HepG2 (cell line): ENCODE measurements around the gene YPEL4. TPM values are rescaled to one million over a fixed set of nuclear protein-coding genes. Genes with fewer than 3 reads are reported as not detected.

ENCODE experiments used
- ATAC-seq: fragments of 200-7000 bp; cut with Tn5 transposase; 3 replicates; pipeline ENCODE4 v1.9.1; 2020; ENCODE audit warnings: mild to moderate bottlenecking, moderate library complexity
- BruUV-seq: library from RNA; stranded (reverse); fragments of 400-500 nt; replicated peaks from 2 replicates; lab custom pipeline; 2021; lab: Mats Ljungman, UMichigan
- CTCF ChIA-PET: fragments of 300-600 bp; formaldehyde crosslinking; extraction: SDS; loops from one replicate; lab custom pipeline; 2021; ENCODE audit warnings: low total read pairs, inconsistent platforms, low intra/inter-chr PET ratio; lab: Yijun Ruan, JAX
- POLR2A ChIA-PET: fragments of 350-600 bp; sonication (Branson Sonifier 250); formaldehyde crosslinking; loops from one replicate; lab custom pipeline; 2020; ENCODE audit warnings: antibody characterized with exemption, inconsistent platforms; lab: Yijun Ruan, JAX
- DNase-seq: peaks from one replicate; pipeline ENCODE4 v3.0.0-alpha.2; 2015; ENCODE audit warnings: low spot score
- FAIRE-seq: peaks from 3 replicates; lab custom pipeline; 2011; peaks lifted over from hg19 to GRCh38; lab: Jason Lieb, UNC
- H2AFZ ChIP-seq: one replicate; pipeline ENCODE4 v1.6.1; 2011; ENCODE audit warnings: low read length, inconsistent platforms
- H3K27ac ChIP-seq: fragments of 300-600 bp; 3 replicates; pipeline ENCODE4 v1.8.0; 2011; ENCODE audit warnings: mixed run types, mild to moderate bottlenecking, mixed read lengths, low read length, inconsistent platforms; ENCODE audit not compliant: insufficient read depth; ENCODE audit errors: extremely low read length
- H3K27me3 ChIP-seq, 2 experiments: fragments of 200-600 bp in 1 of 2; 2 replicates in 1 of 2; 3 replicates in 1 of 2; pipeline versions ENCODE4 v1.6.0 to v1.8.0; 2011; ENCODE audit warnings: low read length in 2 of 2, mild to moderate bottlenecking in 2 of 2, moderate library complexity in 2 of 2, inconsistent platforms in 1 of 2; ENCODE audit not compliant: insufficient read depth in 2 of 2, control insufficient read depth in 1 of 2
- H3K36me3 ChIP-seq, 2 experiments: fragments of 200-600 bp in 1 of 2; replicated peaks in 1 of 2; 2 replicates in 1 of 2; 3 replicates in 1 of 2; pipeline versions ENCODE4 v1.5.1 to v1.8.0; 2011; ENCODE audit warnings: low read length in 2 of 2, inconsistent platforms in 1 of 2; ENCODE audit not compliant: insufficient read depth in 2 of 2, control insufficient read depth in 1 of 2
- H3K4me1 ChIP-seq: 2 replicates; pipeline ENCODE4 v1.5.1; 2012; ENCODE audit warnings: low read length, inconsistent platforms; ENCODE audit not compliant: insufficient read depth
- H3K4me2 ChIP-seq: 2 replicates; pipeline ENCODE4 v1.6.0; 2011; ENCODE audit warnings: low read depth, low read length, inconsistent platforms
- H3K4me3 ChIP-seq, 3 experiments: fragments of 200-600 bp in 1 of 3; sonication (generic), shearing (Covaris generic) in 1 of 3; replicated peaks in 1 of 3; 2 replicates each; pipeline ENCODE4 v1.5.1; 2011 to 2016; ENCODE audit warnings: low read length in 3 of 3, inconsistent platforms in 2 of 3, low read depth in 2 of 3, mild to moderate bottlenecking in 2 of 3, control low read depth in 1 of 3, mixed read lengths in 1 of 3; ENCODE audit not compliant: insufficient read depth in 1 of 3
- H3K79me2 ChIP-seq: one replicate; pipeline ENCODE4 v1.6.1; 2011; ENCODE audit warnings: low read length, inconsistent platforms; ENCODE audit not compliant: insufficient read depth
- H3K9ac ChIP-seq: 2 replicates; pipeline ENCODE4 v1.6.0; 2011; ENCODE audit warnings: mild to moderate bottlenecking, low read depth, low read length, inconsistent platforms; ENCODE audit not compliant: insufficient read depth
- H3K9me3 ChIP-seq: 2 replicates; pipeline ENCODE4 v1.5.1; 2012; ENCODE audit warnings: mild to moderate bottlenecking, low read length
- H4K20me1 ChIP-seq: 2 replicates; pipeline ENCODE4 v1.6.0; 2011; ENCODE audit warnings: inconsistent platforms, mild to moderate bottlenecking, low read length, moderate library complexity; ENCODE audit not compliant: insufficient read depth
- FIP1L1 ChIP-seq: fragments of 200-400 bp; formaldehyde crosslinking; IDR thresholded peaks from 2 replicates; pipeline ENCODE4 v1.6.1; 2018; ENCODE audit warnings: low read depth, mild to moderate bottlenecking, low read length, moderate library complexity, borderline replicate concordance; ENCODE audit not compliant: insufficient read depth
- KDM2A ChIP-seq: sonication (generic); formaldehyde crosslinking; IDR thresholded peaks from 2 replicates; pipeline ENCODE4 v1.4.0; 2020; ENCODE audit warnings: low read depth, missing genetic modification reagents, borderline replicate concordance
- NFIC ChIP-seq: IDR thresholded peaks from 2 replicates; pipeline ENCODE4 v1.6.1; 2012; ENCODE audit warnings: mild to moderate bottlenecking, low read length, inconsistent platforms
- RCOR2 ChIP-seq: IDR thresholded peaks from 2 replicates; pipeline ENCODE4 v1.6.1; 2016; ENCODE audit warnings: missing biosample characterization, missing genetic modification reagents
- RFX3 ChIP-seq: IDR thresholded peaks from 2 replicates; pipeline ENCODE4 v1.6.1; 2016; ENCODE audit warnings: missing biosample characterization, missing genetic modification reagents
- SAP130 ChIP-seq: IDR thresholded peaks from 2 replicates; pipeline ENCODE4 v1.6.1; 2016; ENCODE audit warnings: low read depth
- SRF ChIP-seq: IDR thresholded peaks from 2 replicates; pipeline ENCODE4 v1.6.1; 2011; ENCODE audit warnings: mild to moderate bottlenecking, low read depth, low read length, moderate library complexity
- TGIF2 ChIP-seq: IDR thresholded peaks from 2 replicates; pipeline ENCODE4 v1.6.1; 2016; ENCODE audit warnings: control low read depth, missing compliant biosample characterization
- THRA ChIP-seq: sonication (generic); formaldehyde crosslinking; IDR thresholded peaks from 2 replicates; pipeline ENCODE4 v1.4.0; 2020; ENCODE audit warnings: missing genetic modification reagents, borderline replicate concordance
- TIGD3 ChIP-seq: sonication (generic); formaldehyde crosslinking; IDR thresholded peaks from 2 replicates; pipeline ENCODE4 v1.5.1; 2020; ENCODE audit warnings: mild to moderate bottlenecking, missing genetic modification reagents, borderline replicate concordance
- ZBTB34 ChIP-seq: sonication (generic); formaldehyde crosslinking; IDR thresholded peaks from 2 replicates; pipeline ENCODE4 v1.8.0; 2022; ENCODE audit warnings: mild to moderate bottlenecking, missing genetic modification reagents
- WGBS: methylation state at CpG from one replicate; pipeline ENCODE4 v1.1.6; 2017; ENCODE audit warnings: low lambda C conversion rate; 5-methylcytosine and 5-hydroxymethylcytosine counted together
- in situ Hi-C: cut with HindIII; loops from 2 replicates; pipeline ENCODE4 v1.10.0; 2017; ENCODE audit warnings: low pct_unique_long_range_greater_than_20kb; ENCODE audit not compliant: extremely low pct_ligation_motif_present
- intact Hi-C: fragments of 100-400 bp; cut with micrococcal nuclease; formaldehyde crosslinking; loops from one replicate; pipeline ENCODE4 v1.10.0; 2022; ENCODE audit not compliant: unreplicated experiment
- polyA plus RNA-seq, 8 experiments: library from polyadenylated mRNA; depleted of rRNA in 3 of 8; stranded (reverse) in 7 of 8; unstranded in 1 of 8; fragments of >200 nt; fragmentation: Illumina TruSeq in 4 of 8; extraction: Trizol in 4 of 8; gene quantifications; 2 replicates each; pipeline versions ENCODE4 v1.2.1 to v1.2.3, GENCODE V29; 2011 to 2016; ENCODE audit warnings: low read depth in 4 of 8, missing spikeins in 1 of 8, mixed read lengths in 1 of 8; ENCODE audit not compliant: insufficient read depth in 1 of 8
- total RNA-seq, 5 experiments: library from RNA; depleted of rRNA; stranded (reverse); fragments of >200 nt; fragmentation: Illumina TruSeq; extraction: Trizol; gene quantifications; 2 replicates each; pipeline ENCODE4 v1.2.3, GENCODE V29; 2016; ENCODE audit warnings: low read depth in 1 of 5
- TF ChIP-seq, protein P1 (sequence below): IDR thresholded peaks from 2 replicates; pipeline ENCODE4 v1.6.1; 2016; ENCODE audit warnings: mild to moderate bottlenecking
- TF ChIP-seq, protein P2 (sequence below), 2 experiments: IDR thresholded peaks; 2 replicates each; pipeline ENCODE4 v1.6.1; 2011 to 2012; ENCODE audit warnings: low read length in 2 of 2, borderline replicate concordance in 1 of 2, low read depth in 1 of 2, mild to moderate bottlenecking in 1 of 2, moderate library complexity in 1 of 2

YPEL4 gene
- total and polyA plus RNA-seq, 2 of the 13 experiments (the other 11 are each of a cell fraction or from before 2014, with no cell fraction given): 0.04 TPM; not detected in 1

- no peak for ATAC-seq
- no peak for DNase-seq
- WGBS: 8% methylated on average over 10 of the region's 10 CpGs
- Histone ChIP-seq H2AFZ (no peak overlapping the region), H3K9ac (no peak overlapping the region), H3K27ac (no peak overlapping the region), H3K4me1 (peaks cover 22% of the 10 kb centered on the region), H3K4me3 (no peak overlapping the region), H3K27me3 (peaks cover 9 to 46% of the 10 kb centered on the region in 2 experiments), H3K36me3 (no peaks in the 10 kb centered on the region), H3K79me2 (no peaks in the 10 kb centered on the region), H3K4me2 (no peak overlapping the region), H3K9me3 (no peaks in the 10 kb centered on the region), H4K20me1 (no peaks in the 10 kb centered on the region)
- no peak for FAIRE-seq
- TF ChIP-seq KDM2A (CRISPR knock-in tag): no peak
- no peak for TF ChIP-seq RFX3 (CRISPR knock-in tag)
- TF ChIP-seq FIP1L1: no peak
- TF ChIP-seq SRF: no peak
- no peak for TF ChIP-seq ZBTB34 (CRISPR knock-in tag)
- TF ChIP-seq RCOR2 (CRISPR knock-in tag): no peak
- no peak for TF ChIP-seq TIGD3
- no peak for TF ChIP-seq NFIC
- no peak for TF ChIP-seq SAP130 (CRISPR knock-in tag)
- no peak for TF ChIP-seq TGIF2 (CRISPR knock-in tag)
- TF ChIP-seq, protein P1, sequence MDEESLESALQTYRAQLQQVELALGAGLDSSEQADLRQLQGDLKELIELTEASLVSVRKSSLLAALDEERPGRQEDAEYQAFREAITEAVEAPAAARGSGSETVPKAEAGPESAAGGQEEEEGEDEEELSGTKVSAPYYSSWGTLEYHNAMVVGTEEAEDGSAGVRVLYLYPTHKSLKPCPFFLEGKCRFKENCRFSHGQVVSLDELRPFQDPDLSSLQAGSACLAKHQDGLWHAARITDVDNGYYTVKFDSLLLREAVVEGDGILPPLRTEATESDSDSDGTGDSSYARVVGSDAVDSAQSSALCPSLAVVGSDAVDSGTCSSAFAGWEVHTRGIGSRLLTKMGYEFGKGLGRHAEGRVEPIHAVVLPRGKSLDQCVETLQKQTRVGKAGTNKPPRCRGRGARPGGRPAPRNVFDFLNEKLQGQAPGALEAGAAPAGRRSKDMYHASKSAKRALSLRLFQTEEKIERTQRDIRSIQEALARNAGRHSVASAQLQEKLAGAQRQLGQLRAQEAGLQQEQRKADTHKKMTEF (CRISPR knock-in tag): no peak
- TF ChIP-seq, protein P2, sequence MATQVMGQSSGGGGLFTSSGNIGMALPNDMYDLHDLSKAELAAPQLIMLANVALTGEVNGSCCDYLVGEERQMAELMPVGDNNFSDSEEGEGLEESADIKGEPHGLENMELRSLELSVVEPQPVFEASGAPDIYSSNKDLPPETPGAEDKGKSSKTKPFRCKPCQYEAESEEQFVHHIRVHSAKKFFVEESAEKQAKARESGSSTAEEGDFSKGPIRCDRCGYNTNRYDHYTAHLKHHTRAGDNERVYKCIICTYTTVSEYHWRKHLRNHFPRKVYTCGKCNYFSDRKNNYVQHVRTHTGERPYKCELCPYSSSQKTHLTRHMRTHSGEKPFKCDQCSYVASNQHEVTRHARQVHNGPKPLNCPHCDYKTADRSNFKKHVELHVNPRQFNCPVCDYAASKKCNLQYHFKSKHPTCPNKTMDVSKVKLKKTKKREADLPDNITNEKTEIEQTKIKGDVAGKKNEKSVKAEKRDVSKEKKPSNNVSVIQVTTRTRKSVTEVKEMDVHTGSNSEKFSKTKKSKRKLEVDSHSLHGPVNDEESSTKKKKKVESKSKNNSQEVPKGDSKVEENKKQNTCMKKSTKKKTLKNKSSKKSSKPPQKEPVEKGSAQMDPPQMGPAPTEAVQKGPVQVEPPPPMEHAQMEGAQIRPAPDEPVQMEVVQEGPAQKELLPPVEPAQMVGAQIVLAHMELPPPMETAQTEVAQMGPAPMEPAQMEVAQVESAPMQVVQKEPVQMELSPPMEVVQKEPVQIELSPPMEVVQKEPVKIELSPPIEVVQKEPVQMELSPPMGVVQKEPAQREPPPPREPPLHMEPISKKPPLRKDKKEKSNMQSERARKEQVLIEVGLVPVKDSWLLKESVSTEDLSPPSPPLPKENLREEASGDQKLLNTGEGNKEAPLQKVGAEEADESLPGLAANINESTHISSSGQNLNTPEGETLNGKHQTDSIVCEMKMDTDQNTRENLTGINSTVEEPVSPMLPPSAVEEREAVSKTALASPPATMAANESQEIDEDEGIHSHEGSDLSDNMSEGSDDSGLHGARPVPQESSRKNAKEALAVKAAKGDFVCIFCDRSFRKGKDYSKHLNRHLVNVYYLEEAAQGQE (IDR thresholded peaks at IDR 0.05; ENCODE audit: borderline replicate concordance in 1 of 2, low read depth in 1 of 2, low read length in 2 of 2): no peak
- TF ChIP-seq THRA: no peak
- in situ Hi-C loops: loop anchor here (10.0 kb wide), 1 partner anchor 193 kb away; no protein-coding TSS in a partner anchor
- no TSS peak for BruUV-seq
- POLR2A ChIA-PET: no interaction called here
- CTCF ChIA-PET: no interaction called here
- intact Hi-C loops: no loop called here
Measured at GRCh38 chr11:57647372-57647771, 2.3 kb downstream of the YPEL4 start.
